Fibroblast of the conjunctiva (primary cell): ENCODE results near the gene CTPS2.
"Not testable (repeated sequence)": the region's sequence is repeated elsewhere in the genome, so short reads cannot be mapped to it uniquely, and the experiment has no call there.

Source experiments
- DNase-seq: peaks from one replicate; pipeline ENCODE4 v3.0.0-alpha.2; 2010; ENCODE audit warnings: low read depth

CTPS2 gene

GRCh38 chrX:16712548-16713155 is at the start of gene CTPS2:
Gene CTPS2 (minus strand): TSS chrX:16712669. CDS start chrX:16702902, 9,767 bp downstream.
- peak; percentile 16 for DNase-seq

- DNase-seq, result not testable (repeated sequence)
Observed at GRCh38 chrX:16761500-16761899, 49.0 kb upstream of the CTPS2 start.

GRCh38 chrX:16756724-16757123 is 44.3 kb upstream of the CTPS2 start:
- no peak for DNase-seq

GRCh38 chrX:16754019-16754418 is 41.5 kb upstream of the CTPS2 start:
- DNase-seq, result no peak

GRCh38 chrX:16750136-16750535 is 37.7 kb upstream of the CTPS2 start:
- no peak for DNase-seq

GRCh38 chrX:16748425-16748824 is 36.0 kb upstream of the CTPS2 start:
- DNase-seq, result no peak

- no peak for DNase-seq
Observed at GRCh38 chrX:16745659-16746058, 33.2 kb upstream of the CTPS2 start.

- DNase-seq, result no peak
Observed at GRCh38 chrX:16745102-16745501, 32.6 kb upstream of the CTPS2 start.

- DNase-seq, result peak; percentile 20
Observed at GRCh38 chrX:16743604-16744325, 31.3 kb upstream of the CTPS2 start.

- DNase-seq, result no peak
Observed at GRCh38 chrX:16739574-16739973, 27.1 kb upstream of the CTPS2 start.

- DNase-seq, result no peak
Observed at GRCh38 chrX:16737024-16737423, 24.6 kb upstream of the CTPS2 start.

- no peak for DNase-seq
Observed at GRCh38 chrX:16733013-16733412, 20.5 kb upstream of the CTPS2 start.

GRCh38 chrX:16730450-16730849 is 18.0 kb upstream of the CTPS2 start:
- DNase-seq, result no peak

GRCh38 chrX:16727637-16728036 is 15.2 kb upstream of the CTPS2 start:
- DNase-seq, result no peak

GRCh38 chrX:16726347-16726988 is 14.0 kb upstream of the CTPS2 start:
- DNase-seq, result not testable (repeated sequence)

GRCh38 chrX:16725072-16725471 is 12.6 kb upstream of the CTPS2 start:
- DNase-seq, result no peak

- DNase-seq, result no peak
Observed at GRCh38 chrX:16722481-16722880, 10.0 kb upstream of the CTPS2 start.

- peak; percentile 89 for DNase-seq
Observed at GRCh38 chrX:16719334-16720084, 7.0 kb upstream of the CTPS2 start, which contains the start of gene SYAP1. Gene SYAP1 (plus strand): TSS chrX:16719612. CDS start chrX:16719725, 113 bp downstream.

- no peak for DNase-seq
Observed at GRCh38 chrX:16718824-16719333, 6.4 kb upstream of the CTPS2 start.

- not testable (repeated sequence) for DNase-seq
Observed at GRCh38 chrX:16716451-16716850, 4.0 kb upstream of the CTPS2 start.

- DNase-seq, result not testable (repeated sequence)
Observed at GRCh38 chrX:16715638-16716037, 3.2 kb upstream of the CTPS2 start.

- DNase-seq, result no peak
Observed at GRCh38 chrX:16714504-16714903, 2.0 kb upstream of the CTPS2 start.
